ENCODE results near the gene HNRNPM.

DNA sequence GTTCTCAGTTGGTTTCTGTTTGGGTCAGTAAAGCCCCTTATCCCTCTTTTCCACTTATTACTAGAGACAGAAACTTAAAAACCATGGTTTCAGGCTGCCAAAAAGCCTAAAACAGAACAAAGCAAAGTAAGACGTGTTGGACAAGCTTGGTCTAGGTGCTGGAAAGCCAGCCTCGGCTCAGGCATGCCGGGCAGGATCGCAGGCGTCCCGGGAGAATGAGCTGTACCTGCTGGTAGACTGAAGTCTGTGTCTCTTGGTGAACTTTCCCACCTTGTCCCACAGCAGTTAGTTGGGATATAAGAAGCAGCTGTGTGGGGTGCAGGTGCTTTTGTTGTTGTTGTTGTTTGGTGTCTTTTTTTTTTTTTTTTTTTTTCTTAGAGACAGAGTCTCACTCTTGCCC lies 36.8 kb downstream of the HNRNPM start:
- TF ChIP-seq, protein P1, sequence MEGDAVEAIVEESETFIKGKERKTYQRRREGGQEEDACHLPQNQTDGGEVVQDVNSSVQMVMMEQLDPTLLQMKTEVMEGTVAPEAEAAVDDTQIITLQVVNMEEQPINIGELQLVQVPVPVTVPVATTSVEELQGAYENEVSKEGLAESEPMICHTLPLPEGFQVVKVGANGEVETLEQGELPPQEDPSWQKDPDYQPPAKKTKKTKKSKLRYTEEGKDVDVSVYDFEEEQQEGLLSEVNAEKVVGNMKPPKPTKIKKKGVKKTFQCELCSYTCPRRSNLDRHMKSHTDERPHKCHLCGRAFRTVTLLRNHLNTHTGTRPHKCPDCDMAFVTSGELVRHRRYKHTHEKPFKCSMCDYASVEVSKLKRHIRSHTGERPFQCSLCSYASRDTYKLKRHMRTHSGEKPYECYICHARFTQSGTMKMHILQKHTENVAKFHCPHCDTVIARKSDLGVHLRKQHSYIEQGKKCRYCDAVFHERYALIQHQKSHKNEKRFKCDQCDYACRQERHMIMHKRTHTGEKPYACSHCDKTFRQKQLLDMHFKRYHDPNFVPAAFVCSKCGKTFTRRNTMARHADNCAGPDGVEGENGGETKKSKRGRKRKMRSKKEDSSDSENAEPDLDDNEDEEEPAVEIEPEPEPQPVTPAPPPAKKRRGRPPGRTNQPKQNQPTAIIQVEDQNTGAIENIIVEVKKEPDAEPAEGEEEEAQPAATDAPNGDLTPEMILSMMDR (IDR thresholded peaks at IDR 0.05), result no peak
- TF ChIP-seq POLR2A (IDR thresholded peaks at IDR 0.05) (no peak), EP300 (IDR thresholded peaks at IDR 0.05) (no peak)

Measured in ovary (tissue), 3 donors.